ENCODE data around the gene ARFGAP2. TPM values are rescaled to one million over a fixed set of nuclear protein-coding genes. Genes with fewer than 3 reads are reported as not detected.

Gene ARFGAP2
- total RNA-seq, 1 donor from 2014 or later: 47.8 TPM

GRCh38 chr11:47158242-47158641 is 18.4 kb downstream of the ARFGAP2 start:
- no peak for DNase-seq
- intact Hi-C loops (cut with micrococcal nuclease): no loop called here
- H3K4me3 ChIP-seq: no peak overlapping the region
- no peak for TF ChIP-seq CTCF (IDR thresholded peaks at IDR 0.05; ENCODE audit: borderline replicate concordance)
- H3K27ac ChIP-seq (replicated peaks): no peak overlapping the region
- H3K36me3 ChIP-seq: peaks cover 5% of the 10 kb centered on the region
- H3K27me3 ChIP-seq (ENCODE audit: low read depth): no peaks in the 10 kb centered on the region
- H3K9me3 ChIP-seq (replicated peaks): no peaks in the 10 kb centered on the region
- H3K4me1 ChIP-seq: peaks cover 18% of the 10 kb centered on the region

GRCh38 chr11:47157805-47158204 is 18.9 kb downstream of the ARFGAP2 start:
- H3K4me1 ChIP-seq: peaks cover 21% of the 10 kb centered on the region
- H3K4me3 ChIP-seq: no peak overlapping the region
- peaks cover 5% of the 10 kb centered on the region for H3K36me3 ChIP-seq
- no peak for TF ChIP-seq CTCF (IDR thresholded peaks at IDR 0.05; ENCODE audit: borderline replicate concordance)
- H3K27me3 ChIP-seq (ENCODE audit: low read depth): no peaks in the 10 kb centered on the region
- DNase-seq: no peak
- H3K9me3 ChIP-seq (replicated peaks): no peaks in the 10 kb centered on the region
- intact Hi-C loops (cut with micrococcal nuclease): no loop called here
- no peak overlapping the region for H3K27ac ChIP-seq (replicated peaks)

GRCh38 chr11:47156951-47157350 is 19.7 kb downstream of the ARFGAP2 start:
- no peak for DNase-seq
- Histone ChIP-seq H3K27ac (replicated peaks) (no peak overlapping the region), H3K4me1 (peaks cover 20% of the 10 kb centered on the region), H3K36me3 (peaks cover 5% of the 10 kb centered on the region), H3K9me3 (replicated peaks) (no peaks in the 10 kb centered on the region), H3K4me3 (no peak overlapping the region), H3K27me3 (ENCODE audit: low read depth) (no peaks in the 10 kb centered on the region)
- intact Hi-C loops (cut with micrococcal nuclease): no loop called here
- no peak for TF ChIP-seq CTCF (IDR thresholded peaks at IDR 0.05; ENCODE audit: borderline replicate concordance)

- intact Hi-C loops (cut with micrococcal nuclease): no loop called here
- DNase-seq: no peak
- Histone ChIP-seq H3K27me3 (ENCODE audit: low read depth) (no peaks in the 10 kb centered on the region), H3K4me1 (peaks cover 13% of the 10 kb centered on the region), H3K27ac (replicated peaks) (no peak overlapping the region), H3K4me3 (no peak overlapping the region), H3K9me3 (replicated peaks) (no peaks in the 10 kb centered on the region), H3K36me3 (peaks cover 5% of the 10 kb centered on the region)
- no peak for TF ChIP-seq CTCF (IDR thresholded peaks at IDR 0.05; ENCODE audit: borderline replicate concordance)
Measured at GRCh38 chr11:47156333-47156732, 20.3 kb downstream of the ARFGAP2 start.

GRCh38 chr11:47155879-47156278 is 20.8 kb downstream of the ARFGAP2 start:
- no peaks in the 10 kb centered on the region for H3K27me3 ChIP-seq (ENCODE audit: low read depth)
- no peaks in the 10 kb centered on the region for H3K9me3 ChIP-seq (replicated peaks)
- peaks cover 11% of the 10 kb centered on the region for H3K4me1 ChIP-seq
- intact Hi-C loops (cut with micrococcal nuclease): no loop called here
- no peak overlapping the region for H3K4me3 ChIP-seq
- H3K27ac ChIP-seq (replicated peaks): no peak overlapping the region
- no peak for TF ChIP-seq CTCF (IDR thresholded peaks at IDR 0.05; ENCODE audit: borderline replicate concordance)
- DNase-seq: no peak
- peaks cover 5% of the 10 kb centered on the region for H3K36me3 ChIP-seq
